PC-3 (cell line): ENCODE results near the gene PHLDA3.

Source experiments
- EZH2 ChIP-seq: fragments of 300-600 bp; sonication (generic); IDR thresholded peaks from one replicate; pipeline ENCODE4 v1.6.1; 2017; ENCODE audit warnings: antibody characterized with exemption, mild to moderate bottlenecking, low read length; ENCODE audit not compliant: unreplicated experiment
- EZH2phosphoT487 ChIP-seq: fragments of 300-600 bp; sonication (generic); IDR thresholded peaks from 2 replicates; pipeline ENCODE4 v1.6.1; 2018; ENCODE audit warnings: mild to moderate bottlenecking, antibody characterized with exemption, low read length, borderline replicate concordance
- TF ChIP-seq, protein P1 (sequence below): fragments of 300-600 bp; sonication (generic); conservative IDR thresholded peaks from 2 replicates; pipeline ENCODE4 v1.5.1; 2017; ENCODE audit warnings: antibody characterized with exemption, low read depth, mild to moderate bottlenecking, low read length

DNA sequence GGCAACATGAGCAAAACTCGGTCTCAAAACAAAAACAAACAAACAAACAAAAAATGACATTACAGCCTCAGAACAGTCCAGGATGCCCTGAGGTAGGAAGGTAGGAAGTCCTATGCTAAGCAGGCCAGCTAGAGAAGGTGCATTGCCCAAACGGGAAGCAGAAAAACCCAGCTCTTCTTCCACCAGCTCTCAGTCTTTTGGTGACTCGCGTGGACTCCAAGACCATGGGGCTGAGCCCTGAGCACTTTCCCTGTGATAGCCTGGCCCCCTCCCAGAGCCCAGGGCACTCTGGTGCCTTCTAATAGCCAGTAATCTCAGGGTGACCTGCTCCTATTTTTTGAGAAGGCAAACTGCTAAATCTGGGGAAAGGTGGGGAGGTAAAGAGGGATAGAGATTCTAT, 16.1 kb downstream of the PHLDA3 start:
- TF ChIP-seq, protein P1, sequence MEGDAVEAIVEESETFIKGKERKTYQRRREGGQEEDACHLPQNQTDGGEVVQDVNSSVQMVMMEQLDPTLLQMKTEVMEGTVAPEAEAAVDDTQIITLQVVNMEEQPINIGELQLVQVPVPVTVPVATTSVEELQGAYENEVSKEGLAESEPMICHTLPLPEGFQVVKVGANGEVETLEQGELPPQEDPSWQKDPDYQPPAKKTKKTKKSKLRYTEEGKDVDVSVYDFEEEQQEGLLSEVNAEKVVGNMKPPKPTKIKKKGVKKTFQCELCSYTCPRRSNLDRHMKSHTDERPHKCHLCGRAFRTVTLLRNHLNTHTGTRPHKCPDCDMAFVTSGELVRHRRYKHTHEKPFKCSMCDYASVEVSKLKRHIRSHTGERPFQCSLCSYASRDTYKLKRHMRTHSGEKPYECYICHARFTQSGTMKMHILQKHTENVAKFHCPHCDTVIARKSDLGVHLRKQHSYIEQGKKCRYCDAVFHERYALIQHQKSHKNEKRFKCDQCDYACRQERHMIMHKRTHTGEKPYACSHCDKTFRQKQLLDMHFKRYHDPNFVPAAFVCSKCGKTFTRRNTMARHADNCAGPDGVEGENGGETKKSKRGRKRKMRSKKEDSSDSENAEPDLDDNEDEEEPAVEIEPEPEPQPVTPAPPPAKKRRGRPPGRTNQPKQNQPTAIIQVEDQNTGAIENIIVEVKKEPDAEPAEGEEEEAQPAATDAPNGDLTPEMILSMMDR = no peak
- no peak for TF ChIP-seq EZH2
- no peak for TF ChIP-seq EZH2phosphoT487
